Kidney tubule cell (primary cell): Measurements from ENCODE around the gene TRIM58.

Experiments used
- DNase-seq: peaks from one replicate; pipeline ENCODE4 v3.0.0-alpha.2; 2018; ENCODE audit warnings: low spot score

The TRIM58 gene

GRCh38 chr1:247857069-247857984 lies at the start of gene TRIM58:
TRIM58 (plus strand) TSS chr1:247857187; CDS start chr1:247857247, 60 bp downstream.
- no peak for DNase-seq

GRCh38 chr1:247812637-247813036 lies 44.4 kb upstream of the TRIM58 start:
- no peak for DNase-seq

- DNase-seq = no peak
Observed at GRCh38 chr1:247822060-247822459, 34.9 kb upstream of the TRIM58 start.

- no peak for DNase-seq
Observed at GRCh38 chr1:247824023-247824422, 33.0 kb upstream of the TRIM58 start, which contains the start of gene OR14A16. OR14A16 (minus strand) TSS chr1:247824119; CDS start chr1:247815729, 8,390 bp downstream.

- DNase-seq = no peak
Observed at GRCh38 chr1:247825362-247825761, 31.6 kb upstream of the TRIM58 start.

- no peak for DNase-seq
Observed at GRCh38 chr1:247829656-247830055, 27.3 kb upstream of the TRIM58 start.

GRCh38 chr1:247833601-247834000 lies 23.4 kb upstream of the TRIM58 start:
- DNase-seq = no peak

- DNase-seq = no peak
Observed at GRCh38 chr1:247840818-247841217, 16.2 kb upstream of the TRIM58 start.

GRCh38 chr1:247841796-247842195 lies 15.2 kb upstream of the TRIM58 start, which contains the start of gene OR11L1:
OR11L1 (minus strand) TSS chr1:247841896; CDS start chr1:247841896, 0 bp downstream.
- no peak for DNase-seq

GRCh38 chr1:247843411-247843810 lies 13.6 kb upstream of the TRIM58 start:
- no peak for DNase-seq

- DNase-seq = no peak
Observed at GRCh38 chr1:247845011-247845692, 11.8 kb upstream of the TRIM58 start.

- DNase-seq = no peak
Observed at GRCh38 chr1:247845693-247846017, 11.3 kb upstream of the TRIM58 start.

- no peak for DNase-seq
Observed at GRCh38 chr1:247848346-247848745, 8.6 kb upstream of the TRIM58 start.

GRCh38 chr1:247849616-247850015 lies 7.4 kb upstream of the TRIM58 start:
- DNase-seq = no peak

GRCh38 chr1:247854899-247855545 lies 2.0 kb upstream of the TRIM58 start:
- no peak for DNase-seq

GRCh38 chr1:247855911-247856310 lies 1.1 kb upstream of the TRIM58 start:
- DNase-seq = no peak

GRCh38 chr1:247857985-247858619 lies 1.1 kb downstream of the TRIM58 start:
- DNase-seq = no peak

GRCh38 chr1:247862756-247863155 lies 5.8 kb downstream of the TRIM58 start:
- DNase-seq = no peak

GRCh38 chr1:247864644-247865043 lies 7.7 kb downstream of the TRIM58 start:
- no peak for DNase-seq

GRCh38 chr1:247865416-247865815 lies 8.4 kb downstream of the TRIM58 start:
- DNase-seq = no peak

GRCh38 chr1:247883346-247883745 lies 26.4 kb downstream of the TRIM58 start:
- DNase-seq = no peak

- DNase-seq = no peak
Observed at GRCh38 chr1:247884797-247885413, 27.9 kb downstream of the TRIM58 start.
